Measurements from ENCODE around the gene IKZF5. TPM values are rescaled to one million over a fixed set of nuclear protein-coding genes. Genes with fewer than 3 reads are reported as not detected.
A peak's percentile ranks its signal among the peaks of the same experiment; 100 is the strongest.

Gene IKZF5
- total RNA-seq, 4 donors from 2014 or later, result 6.2 to 11.1 (median 7.1) TPM

DNA sequence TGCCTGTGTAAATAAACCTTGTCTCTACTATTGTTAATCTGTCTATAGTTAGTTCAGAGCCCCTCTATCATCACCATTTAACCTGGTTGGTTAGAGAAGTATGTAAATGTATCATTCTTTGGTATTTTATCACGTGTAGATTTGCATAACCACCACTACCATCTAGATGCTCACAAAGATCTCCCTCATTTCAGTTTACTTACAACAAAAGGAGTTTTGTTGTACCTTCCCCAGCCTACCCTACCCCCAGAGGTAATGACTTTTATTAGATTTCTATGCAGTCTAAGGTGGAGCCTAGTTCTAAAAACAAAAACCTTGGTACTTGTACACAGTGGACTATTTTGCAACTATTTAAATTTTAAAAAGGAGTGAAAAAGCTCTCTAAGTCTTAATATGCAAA is 17.7 kb upstream of the IKZF5 start:
- no peak overlapping the region for H3K27ac ChIP-seq
- in situ Hi-C loops (cut with MboI; ENCODE audit: low pct_ligation_motif_present in 1 of 4, low pct_unique_long_range_greater_than_20kb in 1 of 4, low sequenced_read_pairs in 3 of 4), result loop anchor here in 1 of 4 donors (25.0 kb wide), 1 partner anchor 536 kb away; no protein-coding TSS in a partner anchor
- 14 to 55% methylated on average over 1 of the region's 1 CpG for WGBS, 2 donors (ENCODE audit: low coverage in 1 of 2)
- peaks cover 0 to 7% (median 6%) of the 10 kb centered on the region in 4 donors for H3K4me1 ChIP-seq
- no peak overlapping the region for H3K4me3 ChIP-seq
- TF ChIP-seq EP300 (IDR thresholded peaks at IDR 0.05; ENCODE audit: low read depth), result no peak
- H3K27me3 ChIP-seq, result no peaks in the 10 kb centered on the region
- DNase-seq, result no peak
- no peaks in the 10 kb centered on the region for H3K36me3 ChIP-seq
- intact Hi-C loops (cut with DNase I; ENCODE audit: low total_unique reads), result no loop called here
- no peaks in the 10 kb centered on the region for H3K9me3 ChIP-seq

DNA sequence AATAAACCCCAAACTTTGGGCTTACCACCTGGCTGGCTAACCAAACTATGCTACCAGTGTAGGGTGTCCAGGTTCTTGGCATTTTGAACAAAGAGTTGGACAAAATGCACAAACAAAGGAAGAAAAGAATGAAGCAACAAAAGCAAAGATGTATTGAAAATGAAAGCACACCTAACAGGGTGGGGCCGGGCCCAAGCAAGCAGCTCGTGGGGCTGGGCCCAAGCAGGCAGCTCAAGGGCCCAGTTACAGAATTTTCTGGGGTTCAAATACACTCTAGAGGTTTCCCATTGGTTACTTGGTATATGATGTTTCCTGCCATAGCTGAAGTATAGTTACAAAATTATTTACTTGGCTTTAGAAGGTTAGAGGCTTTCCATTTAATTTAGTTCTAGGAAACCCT is 15.9 kb upstream of the IKZF5 start:
- H3K27me3 ChIP-seq, result no peaks in the 10 kb centered on the region
- no peak overlapping the region for H3K27ac ChIP-seq
- no peak for DNase-seq
- peaks cover 0 to 21% (median 13%) of the 10 kb centered on the region in 4 donors for H3K4me1 ChIP-seq
- WGBS, 2 donors (ENCODE audit: low coverage in 1 of 2), result 20 to 78% methylated on average over 1 to 2 of the region's 2 CpGs
- intact Hi-C loops (cut with DNase I; ENCODE audit: low total_unique reads), result no loop called here
- in situ Hi-C loops (cut with MboI; ENCODE audit: low pct_ligation_motif_present in 1 of 4, low pct_unique_long_range_greater_than_20kb in 1 of 4, low sequenced_read_pairs in 3 of 4), result no loop called here
- TF ChIP-seq POLR2AphosphoS5 (IDR thresholded peaks at IDR 0.05) (no peak), EP300 (IDR thresholded peaks at IDR 0.05; ENCODE audit: low read depth) (no peak), POLR2A (IDR thresholded peaks at IDR 0.05) (no peak)
- TF ChIP-seq, protein P1, sequence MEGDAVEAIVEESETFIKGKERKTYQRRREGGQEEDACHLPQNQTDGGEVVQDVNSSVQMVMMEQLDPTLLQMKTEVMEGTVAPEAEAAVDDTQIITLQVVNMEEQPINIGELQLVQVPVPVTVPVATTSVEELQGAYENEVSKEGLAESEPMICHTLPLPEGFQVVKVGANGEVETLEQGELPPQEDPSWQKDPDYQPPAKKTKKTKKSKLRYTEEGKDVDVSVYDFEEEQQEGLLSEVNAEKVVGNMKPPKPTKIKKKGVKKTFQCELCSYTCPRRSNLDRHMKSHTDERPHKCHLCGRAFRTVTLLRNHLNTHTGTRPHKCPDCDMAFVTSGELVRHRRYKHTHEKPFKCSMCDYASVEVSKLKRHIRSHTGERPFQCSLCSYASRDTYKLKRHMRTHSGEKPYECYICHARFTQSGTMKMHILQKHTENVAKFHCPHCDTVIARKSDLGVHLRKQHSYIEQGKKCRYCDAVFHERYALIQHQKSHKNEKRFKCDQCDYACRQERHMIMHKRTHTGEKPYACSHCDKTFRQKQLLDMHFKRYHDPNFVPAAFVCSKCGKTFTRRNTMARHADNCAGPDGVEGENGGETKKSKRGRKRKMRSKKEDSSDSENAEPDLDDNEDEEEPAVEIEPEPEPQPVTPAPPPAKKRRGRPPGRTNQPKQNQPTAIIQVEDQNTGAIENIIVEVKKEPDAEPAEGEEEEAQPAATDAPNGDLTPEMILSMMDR (IDR thresholded peaks at IDR 0.05), result no peak
- no peak overlapping the region for H3K4me3 ChIP-seq
- no peaks in the 10 kb centered on the region for H3K9me3 ChIP-seq
- H3K36me3 ChIP-seq, result no peaks in the 10 kb centered on the region

DNA sequence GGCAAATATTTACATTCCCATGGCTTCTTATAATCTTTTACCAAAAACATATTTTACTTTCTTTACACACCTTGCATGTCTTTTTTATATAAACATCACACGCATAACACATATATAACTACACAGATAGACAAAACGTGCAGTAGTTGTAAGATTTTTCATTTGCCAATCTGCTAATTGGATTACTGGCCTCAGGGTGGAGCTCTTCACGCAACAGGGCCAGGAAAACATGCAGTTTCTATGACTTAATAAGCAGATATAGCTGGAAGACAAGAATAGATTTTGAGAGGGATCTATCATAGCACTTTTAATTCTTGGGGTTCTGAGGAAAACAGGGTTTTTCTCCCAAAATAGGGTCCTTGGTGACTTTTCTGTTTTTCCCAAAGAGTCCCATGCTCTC is 12.9 kb upstream of the IKZF5 start:
- WGBS, 2 donors (ENCODE audit: low coverage in 1 of 2), result 62 to 70% methylated on average over 2 to 3 of the region's 3 CpGs
- Histone ChIP-seq H3K27me3 (no peaks in the 10 kb centered on the region), H3K4me1 (peaks cover 0 to 21% (median 13%) of the 10 kb centered on the region in 4 donors), H3K9me3 (no peaks in the 10 kb centered on the region), H3K36me3 (no peaks in the 10 kb centered on the region), H3K4me3 (no peak overlapping the region), H3K27ac (no peak overlapping the region)
- TF ChIP-seq EP300 (IDR thresholded peaks at IDR 0.05; ENCODE audit: low read depth) (no peak), POLR2AphosphoS5 (IDR thresholded peaks at IDR 0.05) (no peak), POLR2A (IDR thresholded peaks at IDR 0.05) (no peak)
- TF ChIP-seq, protein P1 (IDR thresholded peaks at IDR 0.05), result peak in 2 of 5 experiments; percentile 14 to 18
- intact Hi-C loops (cut with DNase I; ENCODE audit: low total_unique reads), result no loop called here
- no peak for DNase-seq
- in situ Hi-C loops (cut with MboI; ENCODE audit: low pct_ligation_motif_present in 1 of 4, low pct_unique_long_range_greater_than_20kb in 1 of 4, low sequenced_read_pairs in 3 of 4), result no loop called here

DNA sequence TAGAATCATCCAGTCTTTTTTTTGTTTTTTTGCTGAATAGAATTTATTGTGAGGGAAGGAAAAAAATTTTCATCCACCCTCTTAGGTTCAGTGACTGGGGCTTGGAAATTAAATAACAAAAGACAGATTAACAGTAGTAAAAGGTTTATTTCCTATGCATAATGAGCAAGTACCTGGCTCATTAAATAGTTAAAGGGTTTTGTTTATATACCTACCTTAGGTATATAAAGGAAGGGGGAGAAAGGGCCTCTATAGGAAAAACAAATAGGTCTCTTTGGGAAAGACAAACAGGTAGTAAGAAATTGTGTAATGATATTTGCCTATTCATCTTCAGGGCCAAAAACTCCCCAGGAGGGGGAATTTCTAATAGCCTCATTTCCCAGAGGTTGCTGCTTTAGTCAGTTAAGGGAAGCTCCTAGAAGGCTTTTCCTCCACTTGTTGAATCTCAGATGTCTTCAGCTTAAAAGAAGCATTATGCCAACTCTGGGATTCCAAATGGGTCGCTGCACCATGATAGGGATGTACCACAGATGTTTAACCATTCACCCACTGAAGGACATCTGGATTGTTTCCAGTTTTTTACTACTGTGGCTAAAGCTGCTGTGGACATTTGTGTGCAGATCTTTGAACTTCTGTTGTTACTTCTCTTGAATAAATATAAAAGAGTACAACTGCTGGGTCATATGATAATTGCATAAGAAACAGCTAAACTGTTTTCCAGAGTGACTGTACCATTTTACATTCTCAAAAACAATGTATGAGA is 11.5 kb upstream of the IKZF5 start:
- no peak overlapping the region for H3K4me3 ChIP-seq
- no peak for TF ChIP-seq POLR2A (IDR thresholded peaks at IDR 0.05)
- no peak for TF ChIP-seq EP300 (IDR thresholded peaks at IDR 0.05; ENCODE audit: low read depth)
- TF ChIP-seq, protein P1 (IDR thresholded peaks at IDR 0.05), result no peak
- TF ChIP-seq POLR2AphosphoS5 (IDR thresholded peaks at IDR 0.05), result no peak
- H3K27me3 ChIP-seq, result no peaks in the 10 kb centered on the region
- no peaks in the 10 kb centered on the region for H3K9me3 ChIP-seq
- intact Hi-C loops (cut with DNase I; ENCODE audit: low total_unique reads) (no loop called here), in situ Hi-C loops (cut with MboI; ENCODE audit: low pct_ligation_motif_present in 1 of 4, low pct_unique_long_range_greater_than_20kb in 1 of 4, low sequenced_read_pairs in 3 of 4) (no loop called here)
- H3K4me1 ChIP-seq, result peaks cover 0 to 21% (median 13%) of the 10 kb centered on the region in 4 donors
- no peak overlapping the region for H3K27ac ChIP-seq
- no peaks in the 10 kb centered on the region for H3K36me3 ChIP-seq
- WGBS, 2 donors (ENCODE audit: low coverage in 1 of 2), result 40 to 50% methylated on average over 1 of the region's 1 CpG
- DNase-seq, result no peak

Measured in transverse colon (tissue), 4 donors.